Measurements from ENCODE around the gene YWHAH. TPM values are rescaled to one million over a fixed set of nuclear protein-coding genes. Genes with fewer than 3 reads are reported as not detected.

Gene YWHAH
- total and polyA plus RNA-seq, 8 donors: 20.5 to 284 (median 88.5) TPM

- Histone ChIP-seq H3K27ac (no peak overlapping the region), H3K27me3 (no peaks in the 10 kb centered on the region), H3K4me1 (peaks cover 0 to 16% (median 3%) of the 10 kb centered on the region in 4 donors), H3K4me3 (no peak overlapping the region), H3K9me3 (no peaks in the 10 kb centered on the region), H3K36me3 (peaks cover 12 to 61% (median 45%) of the 10 kb centered on the region in 4 donors)
- no peak for TF ChIP-seq POLR2A (IDR thresholded peaks at IDR 0.05)
- TF ChIP-seq, protein P1, sequence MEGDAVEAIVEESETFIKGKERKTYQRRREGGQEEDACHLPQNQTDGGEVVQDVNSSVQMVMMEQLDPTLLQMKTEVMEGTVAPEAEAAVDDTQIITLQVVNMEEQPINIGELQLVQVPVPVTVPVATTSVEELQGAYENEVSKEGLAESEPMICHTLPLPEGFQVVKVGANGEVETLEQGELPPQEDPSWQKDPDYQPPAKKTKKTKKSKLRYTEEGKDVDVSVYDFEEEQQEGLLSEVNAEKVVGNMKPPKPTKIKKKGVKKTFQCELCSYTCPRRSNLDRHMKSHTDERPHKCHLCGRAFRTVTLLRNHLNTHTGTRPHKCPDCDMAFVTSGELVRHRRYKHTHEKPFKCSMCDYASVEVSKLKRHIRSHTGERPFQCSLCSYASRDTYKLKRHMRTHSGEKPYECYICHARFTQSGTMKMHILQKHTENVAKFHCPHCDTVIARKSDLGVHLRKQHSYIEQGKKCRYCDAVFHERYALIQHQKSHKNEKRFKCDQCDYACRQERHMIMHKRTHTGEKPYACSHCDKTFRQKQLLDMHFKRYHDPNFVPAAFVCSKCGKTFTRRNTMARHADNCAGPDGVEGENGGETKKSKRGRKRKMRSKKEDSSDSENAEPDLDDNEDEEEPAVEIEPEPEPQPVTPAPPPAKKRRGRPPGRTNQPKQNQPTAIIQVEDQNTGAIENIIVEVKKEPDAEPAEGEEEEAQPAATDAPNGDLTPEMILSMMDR (IDR thresholded peaks at IDR 0.05): no peak
- intact Hi-C loops (cut with DNase I; ENCODE audit: low total_unique reads): no loop called here
- WGBS, 5 donors: 84 to 92% (median 89%) methylated on average over 5 of the region's 5 CpGs
- no peak for DNase-seq
Measured at GRCh38 chr22:31909977-31910376, 34.4 kb upstream of the YWHAH start.

- Histone ChIP-seq H3K4me3 (no peak overlapping the region), H3K36me3 (peaks cover 5 to 43% (median 27%) of the 10 kb centered on the region in 4 donors), H3K27me3 (no peaks in the 10 kb centered on the region), H3K9me3 (no peaks in the 10 kb centered on the region), H3K4me1 (peaks cover 0 to 16% (median 5%) of the 10 kb centered on the region in 4 donors), H3K27ac (peak overlapping the region in 2 of 5 donors; percentile 47 to 64)
- 58 to 75% (median 70%) methylated on average over 7 of the region's 7 CpGs for WGBS, 5 donors
- peak; percentile 48 to 71 for DNase-seq
- intact Hi-C loops (cut with DNase I; ENCODE audit: low total_unique reads): no loop called here
- peak in 2 of 3 donors; percentile 30 to 70 for TF ChIP-seq POLR2AphosphoS5 (IDR thresholded peaks at IDR 0.05)
- TF ChIP-seq EP300 (IDR thresholded peaks at IDR 0.05): no peak
Measured at GRCh38 chr22:31911565-31912406, 32.5 kb upstream of the YWHAH start.

DNA sequence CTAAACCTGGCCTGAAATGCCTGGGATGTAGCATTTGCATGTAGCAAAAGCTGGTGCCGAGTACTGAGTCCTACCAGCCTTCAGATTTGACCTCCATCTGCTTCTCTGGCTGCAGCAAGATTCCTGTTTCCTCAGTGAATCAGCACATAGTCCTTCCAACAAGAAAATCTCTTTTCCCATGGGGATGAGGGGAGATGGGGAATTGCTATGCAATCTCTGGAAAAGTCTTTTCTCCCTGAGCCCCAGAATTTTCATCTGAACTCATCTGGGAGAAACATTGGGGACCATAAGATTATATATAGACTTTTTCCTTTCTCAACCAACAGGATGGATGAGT, 32.0 kb upstream of the YWHAH start:
- no peaks in the 10 kb centered on the region for H3K9me3 ChIP-seq
- no peak for DNase-seq
- peaks cover 0 to 22% (median 5%) of the 10 kb centered on the region in 4 donors for H3K4me1 ChIP-seq
- H3K36me3 ChIP-seq: peaks cover 4 to 37% (median 22%) of the 10 kb centered on the region in 4 donors
- H3K4me3 ChIP-seq: no peak overlapping the region
- TF ChIP-seq EP300 (IDR thresholded peaks at IDR 0.05) (no peak), POLR2AphosphoS5 (IDR thresholded peaks at IDR 0.05) (no peak), POLR2A (IDR thresholded peaks at IDR 0.05) (no peak)
- TF ChIP-seq, protein P1 (IDR thresholded peaks at IDR 0.05): no peak
- peak overlapping the region in 2 of 5 donors; percentile 47 to 64 for H3K27ac ChIP-seq
- intact Hi-C loops (cut with DNase I; ENCODE audit: low total_unique reads): no loop called here
- H3K27me3 ChIP-seq: no peaks in the 10 kb centered on the region
- 60 to 88% (median 77%) methylated on average over 1 of the region's 1 CpG for WGBS, 5 donors

GRCh38 chr22:31915586-31915985, 28.7 kb upstream of the YWHAH start:
- Histone ChIP-seq H3K9me3 (no peaks in the 10 kb centered on the region), H3K27me3 (no peaks in the 10 kb centered on the region), H3K27ac (no peak overlapping the region), H3K36me3 (peaks cover 0 to 10% (median under 1%) of the 10 kb centered on the region in 4 donors), H3K4me3 (no peak overlapping the region), H3K4me1 (peaks cover 0 to 29% (median 5%) of the 10 kb centered on the region in 4 donors)
- 71 to 83% (median 76%) methylated on average over 10 of the region's 10 CpGs for WGBS, 5 donors
- DNase-seq: no peak
- intact Hi-C loops (cut with DNase I; ENCODE audit: low total_unique reads): no loop called here
- TF ChIP-seq EP300 (IDR thresholded peaks at IDR 0.05): no peak

- 65 to 83% (median 76%) methylated on average over 13 to 17 of the region's 17 CpGs for WGBS, 5 donors
- Histone ChIP-seq H3K27me3 (no peaks in the 10 kb centered on the region), H3K4me1 (peaks cover 0 to 21% (median 5%) of the 10 kb centered on the region in 4 donors), H3K27ac (no peak overlapping the region), H3K4me3 (no peak overlapping the region), H3K9me3 (no peaks in the 10 kb centered on the region), H3K36me3 (no peaks in the 10 kb centered on the region)
- TF ChIP-seq POLR2AphosphoS5 (IDR thresholded peaks at IDR 0.05): no peak
- TF ChIP-seq, protein P1 (IDR thresholded peaks at IDR 0.05): no peak
- no peak for TF ChIP-seq POLR2A (IDR thresholded peaks at IDR 0.05)
- no peak for TF ChIP-seq EP300 (IDR thresholded peaks at IDR 0.05)
- no peak for DNase-seq
- intact Hi-C loops (cut with DNase I; ENCODE audit: low total_unique reads): no loop called here
Measured at GRCh38 chr22:31917227-31917921, 27.0 kb upstream of the YWHAH start.

All from stomach (tissue), 9 donors.